ENCODE measurements around the gene GUCD1. TPM values are rescaled to one million over a fixed set of nuclear protein-coding genes. Genes with fewer than 3 reads are reported as not detected.

The GUCD1 gene
- total RNA-seq, 4 donors from 2014 or later, result 92.8 to 262 (median 144) TPM

GRCh38 chr22:24594569-24595120 lies 39.7 kb upstream of the GUCD1 start:
- TF ChIP-seq, protein P1, sequence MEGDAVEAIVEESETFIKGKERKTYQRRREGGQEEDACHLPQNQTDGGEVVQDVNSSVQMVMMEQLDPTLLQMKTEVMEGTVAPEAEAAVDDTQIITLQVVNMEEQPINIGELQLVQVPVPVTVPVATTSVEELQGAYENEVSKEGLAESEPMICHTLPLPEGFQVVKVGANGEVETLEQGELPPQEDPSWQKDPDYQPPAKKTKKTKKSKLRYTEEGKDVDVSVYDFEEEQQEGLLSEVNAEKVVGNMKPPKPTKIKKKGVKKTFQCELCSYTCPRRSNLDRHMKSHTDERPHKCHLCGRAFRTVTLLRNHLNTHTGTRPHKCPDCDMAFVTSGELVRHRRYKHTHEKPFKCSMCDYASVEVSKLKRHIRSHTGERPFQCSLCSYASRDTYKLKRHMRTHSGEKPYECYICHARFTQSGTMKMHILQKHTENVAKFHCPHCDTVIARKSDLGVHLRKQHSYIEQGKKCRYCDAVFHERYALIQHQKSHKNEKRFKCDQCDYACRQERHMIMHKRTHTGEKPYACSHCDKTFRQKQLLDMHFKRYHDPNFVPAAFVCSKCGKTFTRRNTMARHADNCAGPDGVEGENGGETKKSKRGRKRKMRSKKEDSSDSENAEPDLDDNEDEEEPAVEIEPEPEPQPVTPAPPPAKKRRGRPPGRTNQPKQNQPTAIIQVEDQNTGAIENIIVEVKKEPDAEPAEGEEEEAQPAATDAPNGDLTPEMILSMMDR (IDR thresholded peaks at IDR 0.05; ENCODE audit: low read depth), result no peak

GRCh38 chr22:24593836-24594568 lies 39.1 kb upstream of the GUCD1 start:
- TF ChIP-seq, protein P1 (IDR thresholded peaks at IDR 0.05; ENCODE audit: low read depth), result no peak

DNA sequence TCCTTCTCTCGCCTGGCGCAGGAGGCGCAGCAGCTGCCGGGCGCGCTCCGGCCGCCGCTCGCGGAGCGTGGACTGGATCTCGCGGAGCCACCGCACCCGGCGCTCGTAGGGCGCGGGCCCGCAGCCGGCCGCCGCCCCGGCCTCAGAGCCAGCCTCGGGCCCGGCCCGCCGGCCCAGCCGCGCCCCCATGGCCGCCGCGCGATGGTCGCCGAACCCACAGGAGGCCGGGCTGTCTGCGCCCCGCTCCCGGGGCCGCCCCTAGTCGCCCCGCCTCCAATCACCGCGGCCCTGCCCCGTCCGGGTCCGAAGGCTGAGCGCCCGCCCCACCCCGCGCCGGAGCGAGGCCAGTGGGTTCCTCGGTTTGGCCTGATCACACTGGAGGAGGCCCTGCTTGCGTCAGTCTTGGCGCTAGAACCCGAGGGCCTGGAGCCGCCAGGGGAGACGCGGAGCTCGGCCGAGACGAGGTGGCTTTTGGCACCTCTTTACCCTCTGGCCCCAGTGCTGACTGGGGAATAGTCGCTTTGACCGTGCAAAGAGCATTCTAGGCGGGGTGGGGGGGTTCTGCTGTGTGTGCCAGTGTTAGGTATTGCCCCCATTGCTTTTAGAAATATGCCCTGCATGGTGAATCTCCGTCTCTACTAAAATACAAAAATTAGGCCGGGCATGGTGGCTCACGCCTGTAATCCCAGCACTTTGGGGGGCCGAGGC lies 38.1 kb upstream of the GUCD1 start, which contains the start of gene LRRC75B:
LRRC75B (minus strand) TSS at position 223 of the 708 bp plus-strand sequence; CDS start at position 189, 34 bp downstream.
- TF ChIP-seq, protein P1 (IDR thresholded peaks at IDR 0.05; ENCODE audit: low read depth), result no peak

DNA sequence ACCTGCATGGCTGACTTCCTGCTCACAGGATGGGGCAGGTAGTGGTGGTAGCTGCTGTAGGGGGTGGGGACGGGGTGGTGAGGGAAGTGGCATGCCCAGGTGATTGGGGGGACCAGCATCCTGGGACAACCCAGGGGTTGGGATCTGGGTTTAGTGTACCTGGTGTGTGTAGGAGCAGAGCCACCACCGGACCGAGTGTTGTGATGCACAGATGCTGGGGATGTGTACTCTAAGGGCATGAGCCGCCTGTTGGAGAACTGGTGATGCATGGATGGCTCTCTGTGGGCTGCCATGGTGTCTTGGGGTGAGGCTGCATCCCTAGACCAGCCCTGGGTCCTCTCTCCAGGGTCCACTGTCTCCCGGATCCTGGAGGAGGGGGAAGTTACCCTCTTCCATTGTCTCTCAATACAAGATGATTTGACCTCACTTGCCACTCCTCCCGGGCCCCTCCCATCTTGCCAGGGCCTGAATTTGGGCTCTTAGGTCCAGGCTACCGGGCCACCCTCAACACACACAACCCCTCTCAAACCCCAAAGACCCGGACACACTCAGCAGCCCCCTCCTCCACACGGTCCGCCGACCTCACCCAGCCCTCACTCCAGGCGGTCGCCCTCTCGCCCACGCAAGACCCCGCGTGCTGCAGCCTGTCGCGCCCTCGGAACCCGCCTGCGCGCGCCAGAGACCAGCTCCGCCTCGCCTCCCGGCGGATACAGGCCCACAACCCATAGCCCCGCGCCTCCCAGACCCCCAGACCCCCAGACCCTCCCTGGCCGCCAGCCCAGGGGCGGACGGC lies 37.3 kb upstream of the GUCD1 start:
- TF ChIP-seq, protein P1 (IDR thresholded peaks at IDR 0.05; ENCODE audit: low read depth), result no peak

- TF ChIP-seq, protein P1 (IDR thresholded peaks at IDR 0.05; ENCODE audit: low read depth), result no peak
Observed at GRCh38 chr22:24591286-24591830, 36.4 kb upstream of the GUCD1 start.

DNA sequence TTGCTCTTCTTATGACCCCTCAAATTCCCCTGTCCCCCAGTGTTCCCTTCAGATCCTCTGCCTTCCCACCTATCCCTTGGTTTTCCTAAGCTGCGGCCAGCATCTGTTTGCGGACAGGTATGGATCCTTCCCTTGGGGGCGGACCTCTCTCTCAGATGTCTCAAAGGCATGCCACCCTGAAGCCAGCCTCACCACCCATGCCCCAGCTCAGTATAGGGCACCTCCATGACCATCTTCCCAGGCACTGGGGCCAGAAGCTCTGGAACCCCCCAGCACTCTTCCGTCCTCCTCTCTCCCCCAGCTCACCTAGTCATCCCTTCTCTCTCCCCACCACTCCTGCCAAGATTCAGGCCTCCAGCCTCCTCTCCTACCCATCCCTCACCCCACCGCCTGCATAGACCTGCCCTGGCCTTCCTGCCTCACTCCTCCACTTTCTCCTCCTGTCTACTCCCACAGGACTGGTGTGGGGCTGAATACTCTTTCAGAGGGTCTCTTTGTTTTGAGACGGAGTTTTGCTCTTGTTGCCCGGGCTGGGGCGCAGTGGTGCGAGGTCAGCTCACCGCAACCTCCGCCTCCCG lies 35.7 kb upstream of the GUCD1 start:
- TF ChIP-seq, protein P1 (IDR thresholded peaks at IDR 0.05; ENCODE audit: low read depth), result no peak
